ENCODE results near the gene SLC25A17. TPM values are rescaled to one million over a fixed set of nuclear protein-coding genes. Genes with fewer than 3 reads are reported as not detected.

SLC25A17 gene
- polyA plus RNA-seq, 1 donor (not counting 4 experiments of a cell fraction or from before 2014, with no cell fraction given): 40.0 TPM

- H3K27ac ChIP-seq (ENCODE audit: control insufficient read depth, insufficient read depth, low read length): no peak overlapping the region
- no peak overlapping the region for H2AFZ ChIP-seq (ENCODE audit: control insufficient read depth, low read length)
- H3K36me3 ChIP-seq (ENCODE audit: control insufficient read depth in 2 of 2, extremely low read depth in 1 of 2, insufficient read depth in 2 of 2, low read length in 2 of 2): no peaks in the 10 kb centered on the region
- H3K9me1 ChIP-seq (ENCODE audit: control insufficient read depth, extremely low read depth, insufficient read depth, low read length): no peaks in the 10 kb centered on the region
- H3K79me2 ChIP-seq (ENCODE audit: control insufficient read depth, insufficient read depth, low read length): no peaks in the 10 kb centered on the region
- H3K9me3 ChIP-seq (ENCODE audit: control insufficient read depth, low read depth, low read length): no peaks in the 10 kb centered on the region
- H4K20me1 ChIP-seq (ENCODE audit: control insufficient read depth, extremely low read depth, insufficient read depth, low read length): no peaks in the 10 kb centered on the region
- no peaks in the 10 kb centered on the region for H3K27me3 ChIP-seq (ENCODE audit: control insufficient read depth, extremely low read depth, insufficient read depth, low read length)
- dilution Hi-C loops (cut with MboI; ENCODE audit: extremely low pct_ligation_motif_present, low sequenced_read_pairs): no loop called here
- DNase-seq (ENCODE audit: low read depth, low spot score) (no peak), FAIRE-seq (no peak)
- H3K4me3 ChIP-seq (ENCODE audit: control insufficient read depth in 2 of 3, extremely low read depth in 1 of 3, insufficient read depth in 2 of 3, low read depth in 1 of 3, low read length in 3 of 3): no peak overlapping the region
- H3K4me2 ChIP-seq (ENCODE audit: control insufficient read depth, extremely low read depth, insufficient read depth, low read depth, low read length): no peak overlapping the region
- no peak overlapping the region for H3K9ac ChIP-seq (ENCODE audit: control insufficient read depth, extremely low read depth, insufficient read depth, low read length)
- H3K4me1 ChIP-seq (ENCODE audit: control insufficient read depth, extremely low read depth, insufficient read depth, low read length): peaks cover 14% of the 10 kb centered on the region
- TF ChIP-seq CTCF (optimal IDR thresholded peaks at IDR 0.05 in 1 of 3, IDR thresholded peaks at IDR 0.05 in 1 of 3, conservative IDR thresholded peaks at IDR 0.05 in 1 of 3; ENCODE audit: extremely low read depth in 1 of 3, insufficient read depth in 2 of 3, low read length in 3 of 3) (no peak), EZH2 (IDR thresholded peaks at IDR 0.05; ENCODE audit: low read length) (no peak)
Observed at GRCh38 chr22:40733919-40734318, 85.2 kb downstream of the SLC25A17 start.

- peak overlapping the region; percentile 37 for H2AFZ ChIP-seq (ENCODE audit: control insufficient read depth, low read length)
- dilution Hi-C loops (cut with MboI; ENCODE audit: extremely low pct_ligation_motif_present, low sequenced_read_pairs): no loop called here
Observed at GRCh38 chr22:40732999-40733292, 86.2 kb downstream of the SLC25A17 start.

More at GRCh38 chr22:40732999-40733292, 86.2 kb downstream of the SLC25A17 start:
- H3K79me2 ChIP-seq (ENCODE audit: control insufficient read depth, insufficient read depth, low read length): no peaks in the 10 kb centered on the region
- DNase-seq (ENCODE audit: low read depth, low spot score): no peak
- H3K27me3 ChIP-seq (ENCODE audit: control insufficient read depth, extremely low read depth, insufficient read depth, low read length): no peaks in the 10 kb centered on the region
- H3K9me1 ChIP-seq (ENCODE audit: control insufficient read depth, extremely low read depth, insufficient read depth, low read length): no peaks in the 10 kb centered on the region
- H3K9ac ChIP-seq (ENCODE audit: control insufficient read depth, extremely low read depth, insufficient read depth, low read length): peak overlapping the region; percentile 43
- peak overlapping the region; percentile 17 for H3K4me2 ChIP-seq (ENCODE audit: control insufficient read depth, extremely low read depth, insufficient read depth, low read depth, low read length)
- H4K20me1 ChIP-seq (ENCODE audit: control insufficient read depth, extremely low read depth, insufficient read depth, low read length): no peaks in the 10 kb centered on the region
- H3K36me3 ChIP-seq (ENCODE audit: control insufficient read depth in 2 of 2, extremely low read depth in 1 of 2, insufficient read depth in 2 of 2, low read length in 2 of 2): no peaks in the 10 kb centered on the region
- peaks cover 23% of the 10 kb centered on the region for H3K4me1 ChIP-seq (ENCODE audit: control insufficient read depth, extremely low read depth, insufficient read depth, low read length)
- no peaks in the 10 kb centered on the region for H3K9me3 ChIP-seq (ENCODE audit: control insufficient read depth, low read depth, low read length)
- peak overlapping the region; percentile 30 for H3K27ac ChIP-seq (ENCODE audit: control insufficient read depth, insufficient read depth, low read length)
- TF ChIP-seq EZH2 (IDR thresholded peaks at IDR 0.05; ENCODE audit: low read length) (no peak), CTCF (optimal IDR thresholded peaks at IDR 0.05 in 1 of 3, IDR thresholded peaks at IDR 0.05 in 1 of 3, conservative IDR thresholded peaks at IDR 0.05 in 1 of 3; ENCODE audit: extremely low read depth in 1 of 3, insufficient read depth in 2 of 3, low read length in 3 of 3) (no peak)
- peak overlapping the region in 2 of 3 experiments; percentile 6 to 25 for H3K4me3 ChIP-seq (ENCODE audit: control insufficient read depth in 2 of 3, extremely low read depth in 1 of 3, insufficient read depth in 2 of 3, low read depth in 1 of 3, low read length in 3 of 3)
- FAIRE-seq: no peak
